Ectodermal cell (in vitro differentiated cells): ENCODE results near the gene SH3BP5. TPM values are rescaled to one million over a fixed set of nuclear protein-coding genes. Genes with fewer than 3 reads are reported as not detected.
A peak's percentile ranks its signal among the peaks of the same experiment; 100 is the strongest.
"Not testable (repeated sequence)": the region's sequence is repeated elsewhere in the genome, so short reads cannot be mapped to it uniquely, and the experiment has no call there.

Source experiments
- H3K27ac ChIP-seq: 2 replicates; pipeline ENCODE4 v1.7.0; 2013; ENCODE audit warnings: mild to moderate bottlenecking, low read depth, low read length; ENCODE audit not compliant: insufficient read depth, poor library complexity, severe bottlenecking
- H3K27me3 ChIP-seq: 2 replicates; pipeline ENCODE4 v1.7.0; 2013; ENCODE audit warnings: mild to moderate bottlenecking, low read length; ENCODE audit not compliant: insufficient read depth, control insufficient read depth, poor library complexity, severe bottlenecking
- H3K36me3 ChIP-seq: one replicate; pipeline ENCODE4 v1.7.0; 2013; ENCODE audit warnings: low read length; ENCODE audit not compliant: control insufficient read depth, insufficient read depth
- H3K4me1 ChIP-seq: one replicate; pipeline ENCODE4 v1.7.0; 2013; ENCODE audit warnings: low read length; ENCODE audit not compliant: control insufficient read depth, insufficient read depth
- H3K4me3 ChIP-seq: 2 replicates; pipeline ENCODE4 v1.7.0; 2013; ENCODE audit warnings: low read depth, low read length, control low read depth; ENCODE audit not compliant: insufficient read depth
- H3K9me3 ChIP-seq: 2 replicates; pipeline ENCODE4 v1.7.0; 2013; ENCODE audit warnings: mild to moderate bottlenecking, low read length, moderate library complexity; ENCODE audit not compliant: control insufficient read depth
- WGBS, 2 experiments: methylation state at CpG; one replicate each; pipeline ENCODE4 v1.1.7; 2013; ENCODE audit warnings: missing lambda C conversion rate in 2 of 2; 5-methylcytosine and 5-hydroxymethylcytosine counted together
- polyA plus RNA-seq, 4 experiments: library from polyadenylated mRNA; stranded (reverse); fragments of 50-300 nt; gene quantifications; one replicate each; pipeline ENCODE4 v1.2.3, GENCODE V29; 2013

Gene SH3BP5
- polyA plus RNA-seq (2013, experiment 1 of 4), result 15.5 TPM
- 16.2 TPM for polyA plus RNA-seq (2013, experiment 2 of 4)
- polyA plus RNA-seq (2013, experiment 3 of 4), result 10.4 TPM
- polyA plus RNA-seq (2013, experiment 4 of 4), result 14.6 TPM

DNA sequence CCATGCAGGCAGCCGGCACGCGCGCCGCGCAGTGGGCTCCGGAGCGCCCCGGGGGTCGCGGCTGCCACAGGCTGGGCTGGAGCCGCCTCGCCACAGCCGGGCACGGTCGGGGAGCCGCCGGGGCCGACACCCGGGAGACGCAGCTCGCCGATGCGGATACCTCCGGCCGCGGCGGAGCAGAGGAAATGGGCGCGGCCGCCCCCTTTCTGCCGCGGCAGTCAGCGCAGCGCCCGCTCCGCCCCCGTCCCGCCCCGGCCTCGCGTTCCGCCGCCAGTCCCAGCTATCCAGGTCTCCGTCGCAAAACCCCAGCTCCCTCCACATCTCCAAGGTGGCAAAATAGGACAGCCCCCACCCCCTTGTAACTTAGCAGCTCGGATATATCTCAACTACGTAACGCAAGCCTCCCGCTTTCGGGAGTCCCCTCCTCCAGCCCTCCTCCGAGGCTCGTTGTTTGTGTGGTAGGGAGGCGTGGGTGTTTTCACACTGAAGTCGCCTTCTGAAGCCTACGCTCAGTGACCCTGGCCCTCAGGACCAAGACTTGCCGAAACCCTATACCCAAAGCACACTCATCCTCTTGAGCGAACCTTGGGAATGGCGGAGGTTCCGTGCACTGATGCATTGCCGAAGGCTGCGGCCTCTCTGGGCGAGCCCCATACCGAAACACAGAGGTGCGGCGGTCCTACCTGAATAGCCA, at the start of gene SH3BP5:
SH3BP5 (minus strand) TSS at position 182 of the 694 bp plus-strand sequence; CDS start at position 4, 178 bp downstream.
- Histone ChIP-seq H3K4me1 (peaks cover 18% of the 10 kb centered on the region), H3K9me3 (no peaks in the 10 kb centered on the region), H3K27me3 (peaks cover 29% of the 10 kb centered on the region), H3K27ac (no peak within 1 kb of the TSS), H3K36me3 (no peaks in the 10 kb centered on the region), H3K4me3 (peak within 1 kb of the TSS; percentile 74)
- WGBS, 2 experiments, result 7 to 8% methylated on average over 62 to 66 of the region's 66 CpGs

DNA sequence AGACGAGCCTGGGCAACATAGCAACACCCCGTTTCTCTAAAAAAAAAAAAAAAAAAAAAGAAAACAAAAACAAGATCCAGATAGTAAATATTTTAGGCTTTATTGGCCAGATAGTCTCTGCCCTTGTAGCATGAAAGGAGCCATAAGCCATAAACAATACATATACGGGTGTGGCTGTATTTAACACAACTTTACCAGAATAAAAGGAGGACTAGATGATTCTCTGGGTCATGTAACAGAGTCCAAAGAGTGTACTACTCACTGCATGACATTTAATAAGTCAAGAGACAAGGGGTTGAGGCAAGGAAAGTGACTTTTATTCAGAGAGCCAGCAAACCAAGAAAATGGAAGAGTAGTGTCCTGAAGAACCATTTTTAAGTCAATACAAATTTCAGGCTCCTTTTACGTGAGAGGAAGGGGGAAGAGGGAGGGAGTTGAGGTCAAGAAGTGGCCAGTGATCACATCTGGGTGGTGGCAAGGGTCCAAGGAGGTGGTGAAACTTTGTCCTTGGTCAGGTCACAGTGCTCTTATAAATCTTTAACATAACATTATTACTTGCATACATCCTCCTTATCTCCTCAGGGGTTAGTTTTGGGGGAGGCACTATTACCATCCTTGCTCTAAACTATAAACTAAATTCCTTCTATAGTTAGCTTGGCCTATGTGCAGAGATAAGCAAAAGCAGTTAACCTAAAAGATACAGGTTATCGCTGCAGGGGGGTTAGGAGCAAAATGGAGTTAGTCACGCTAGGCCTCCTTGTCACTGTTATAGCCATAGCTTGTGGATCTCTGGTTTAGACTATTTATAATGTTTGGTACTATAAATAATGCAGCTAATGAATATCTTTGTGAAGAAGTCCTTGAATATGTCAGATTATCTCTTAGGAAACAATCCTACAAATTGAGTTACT, 48.8 kb upstream of the SH3BP5 start:
- Histone ChIP-seq H3K27ac (no peak overlapping the region), H3K9me3 (no peaks in the 10 kb centered on the region), H3K4me3 (no peak overlapping the region), H3K36me3 (no peaks in the 10 kb centered on the region), H3K4me1 (no peaks in the 10 kb centered on the region), H3K27me3 (no peaks in the 10 kb centered on the region)
- 78 to 87% methylated on average over 5 to 6 of the region's 6 CpGs for WGBS, 2 experiments

DNA sequence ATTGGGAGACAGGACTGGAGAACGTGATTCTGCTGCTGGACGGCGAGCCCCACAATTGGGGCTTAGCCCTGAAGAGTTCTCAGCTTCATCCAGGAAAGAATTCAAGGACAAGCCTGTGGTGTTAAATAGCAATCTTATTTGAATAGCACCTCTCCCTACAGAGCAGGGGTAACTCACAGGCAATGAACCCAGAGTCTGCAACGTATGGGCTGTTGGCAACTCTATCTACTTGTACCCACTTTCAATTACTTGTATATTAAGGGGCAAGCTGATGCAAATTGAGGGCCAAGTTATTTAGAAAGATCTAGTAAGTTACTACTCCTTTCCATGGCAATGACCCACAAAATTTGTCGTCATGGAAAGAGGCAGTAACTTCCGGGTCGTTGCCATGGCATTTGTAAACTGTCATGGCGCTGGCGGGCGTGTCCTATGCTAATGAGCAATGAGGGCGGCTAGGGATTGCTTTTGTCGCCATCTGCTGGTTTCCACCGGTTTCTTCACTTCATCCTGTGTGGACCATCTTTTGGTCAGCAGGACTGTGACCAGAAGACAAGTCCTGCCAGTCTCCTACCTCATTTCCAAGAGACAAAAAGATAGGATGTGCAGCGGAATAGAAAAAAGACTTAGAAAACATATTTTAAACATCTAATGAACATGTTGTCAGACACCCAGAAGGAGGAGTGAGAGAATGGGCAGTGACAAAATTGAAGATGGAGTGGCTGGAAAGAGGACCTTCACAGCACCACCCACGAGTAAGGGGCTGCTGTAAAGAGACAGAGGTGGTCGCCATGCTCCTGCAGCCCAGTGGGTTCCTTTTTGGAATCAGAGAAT, 45.8 kb upstream of the SH3BP5 start:
- Histone ChIP-seq H3K4me3 (no peak overlapping the region), H3K27me3 (no peaks in the 10 kb centered on the region), H3K36me3 (no peaks in the 10 kb centered on the region), H3K4me1 (no peaks in the 10 kb centered on the region), H3K9me3 (no peaks in the 10 kb centered on the region), H3K27ac (no peak overlapping the region)
- 32 to 33% methylated on average over 15 to 16 of the region's 16 CpGs for WGBS, 2 experiments

DNA sequence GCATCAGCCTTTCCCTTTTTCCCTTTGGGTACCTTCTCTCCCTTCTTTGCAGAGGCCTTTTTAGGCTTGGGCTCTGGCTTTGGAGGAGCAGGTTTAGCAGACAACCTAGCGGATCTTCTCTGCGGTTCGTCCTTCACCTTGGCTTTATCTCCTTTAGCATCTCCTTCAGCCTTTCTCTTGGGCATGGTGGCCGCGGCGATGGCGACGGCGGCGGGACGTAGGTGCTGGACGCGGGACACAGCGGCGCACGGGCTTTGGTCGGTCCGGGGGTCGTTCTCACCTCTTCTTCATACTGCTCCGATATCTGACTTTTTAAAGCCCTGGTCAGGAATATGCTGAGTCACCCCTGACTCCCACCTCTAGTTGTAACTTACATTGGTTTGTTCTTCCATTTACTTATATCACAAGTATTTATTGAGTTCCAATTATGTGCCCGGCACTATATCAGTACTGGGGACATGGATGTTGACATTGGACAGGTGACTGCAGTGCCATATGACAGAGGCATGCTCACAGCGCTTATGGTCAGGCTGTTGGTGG, 43.1 kb upstream of the SH3BP5 start:
- Histone ChIP-seq H3K27me3 (no peaks in the 10 kb centered on the region), H3K4me3 (no peak overlapping the region), H3K9me3 (no peaks in the 10 kb centered on the region), H3K27ac (no peak overlapping the region), H3K36me3 (no peaks in the 10 kb centered on the region), H3K4me1 (no peaks in the 10 kb centered on the region)
- 92% methylated on average over 22 of the region's 22 CpGs for WGBS, 2 experiments

GRCh38 chr3:15372918-15373317, 40.5 kb upstream of the SH3BP5 start:
- no peak overlapping the region for H3K27ac ChIP-seq
- H3K4me3 ChIP-seq, result no peak overlapping the region
- H3K9me3 ChIP-seq, result no peaks in the 10 kb centered on the region
- no peaks in the 10 kb centered on the region for H3K27me3 ChIP-seq
- WGBS, 2 experiments, result 92 to 93% methylated on average over 4 of the region's 4 CpGs
- H3K36me3 ChIP-seq, result no peaks in the 10 kb centered on the region
- H3K4me1 ChIP-seq, result no peaks in the 10 kb centered on the region

GRCh38 chr3:15368561-15369135, 36.3 kb upstream of the SH3BP5 start:
- H3K36me3 ChIP-seq, result no peaks in the 10 kb centered on the region
- WGBS, 2 experiments, result 90% methylated on average over 6 of the region's 6 CpGs
- H3K9me3 ChIP-seq, result no peaks in the 10 kb centered on the region
- no peaks in the 10 kb centered on the region for H3K4me1 ChIP-seq
- H3K4me3 ChIP-seq, result no peak overlapping the region
- no peaks in the 10 kb centered on the region for H3K27me3 ChIP-seq
- no peak overlapping the region for H3K27ac ChIP-seq

DNA sequence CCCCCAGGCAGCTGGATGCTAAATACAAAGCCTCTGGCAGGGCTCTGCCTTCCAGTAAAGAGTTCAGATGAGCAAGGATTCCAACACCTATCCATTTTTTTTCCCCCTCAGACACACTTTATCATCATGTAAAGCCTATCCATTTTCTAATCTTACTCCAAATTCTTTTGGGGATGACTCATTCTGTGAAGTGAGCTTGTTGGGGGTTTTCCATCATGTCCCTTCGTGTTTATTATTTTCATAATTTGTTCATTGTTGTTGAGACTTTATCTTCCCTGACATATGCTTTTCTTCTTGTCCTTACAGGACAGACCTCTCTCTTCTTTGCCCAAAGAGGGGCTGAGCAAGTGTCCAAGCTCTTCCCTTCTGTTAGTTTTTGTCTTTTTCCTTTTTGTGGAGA, 34.7 kb upstream of the SH3BP5 start:
- Histone ChIP-seq H3K4me3 (no peak overlapping the region), H3K27me3 (no peaks in the 10 kb centered on the region), H3K36me3 (no peaks in the 10 kb centered on the region), H3K9me3 (no peaks in the 10 kb centered on the region), H3K27ac (no peak overlapping the region), H3K4me1 (no peaks in the 10 kb centered on the region)
- 100% methylated on average over 1 of the region's 1 CpG; no CpG with 5 or more reads in 1 of the 2 experiments for WGBS, 2 experiments

DNA sequence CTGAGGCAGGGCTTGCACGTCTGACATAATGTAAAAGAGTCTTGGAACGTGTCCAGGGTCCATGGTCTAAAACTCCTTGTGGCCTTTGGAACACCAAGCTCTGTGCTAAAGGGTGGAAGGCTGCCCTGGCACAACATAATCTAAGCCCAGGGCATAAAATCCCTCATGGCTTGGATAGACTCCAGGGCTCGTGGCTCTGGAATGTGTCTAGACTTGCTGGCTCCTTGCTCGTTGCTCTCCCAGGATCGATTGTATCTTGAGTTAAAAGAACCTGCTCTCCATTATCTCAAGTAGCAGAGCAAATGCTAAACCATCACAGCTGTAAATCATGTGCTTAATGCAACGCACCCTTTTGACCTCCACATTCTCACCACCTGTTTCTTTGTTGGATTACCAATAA, 31.7 kb upstream of the SH3BP5 start:
- H3K27me3 ChIP-seq, H3K4me1 ChIP-seq: not testable (repeated sequence)
- 85 to 87% methylated on average over 6 of the region's 6 CpGs for WGBS, 2 experiments

DNA sequence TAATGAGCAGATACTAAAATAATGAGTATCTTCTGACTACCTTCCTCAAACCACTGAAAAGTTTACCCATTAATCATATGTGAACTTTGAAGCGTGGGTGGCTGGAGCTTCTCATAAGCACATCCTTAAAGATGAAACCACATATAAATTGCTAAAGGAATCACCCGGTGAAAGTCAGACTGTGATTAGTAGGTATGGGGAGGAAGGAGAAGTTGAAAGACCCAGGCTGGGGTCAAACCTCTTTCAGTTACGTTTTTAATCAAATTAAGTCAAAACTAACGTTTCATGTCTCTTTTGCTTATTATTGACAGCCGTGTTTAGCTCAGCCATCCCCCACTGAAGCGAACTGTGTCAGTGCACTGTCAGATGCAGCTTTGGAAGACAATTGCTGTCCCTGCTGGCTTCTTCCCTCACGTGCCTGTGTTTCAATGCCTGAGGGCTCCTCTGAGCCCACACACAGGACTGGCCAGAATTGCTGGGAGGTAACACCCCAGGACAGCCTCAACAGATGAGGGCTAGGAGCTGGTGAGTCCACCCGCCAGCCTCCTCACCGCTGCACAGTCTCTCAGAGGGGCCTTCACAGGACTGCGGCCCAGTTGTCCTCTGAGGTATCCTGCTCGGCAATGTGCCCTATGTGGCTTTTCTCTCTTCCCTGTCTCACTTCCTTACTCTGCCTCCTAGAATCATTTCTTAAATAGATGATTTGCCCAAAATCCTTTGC, 29.3 kb upstream of the SH3BP5 start:
- no peaks in the 10 kb centered on the region for H3K27me3 ChIP-seq
- 36 to 52% methylated on average over 10 to 11 of the region's 11 CpGs for WGBS, 2 experiments
- H3K4me3 ChIP-seq, result no peak overlapping the region
- no peak overlapping the region for H3K27ac ChIP-seq
- no peaks in the 10 kb centered on the region for H3K36me3 ChIP-seq
- peaks cover 8% of the 10 kb centered on the region for H3K4me1 ChIP-seq
- H3K9me3 ChIP-seq, result no peaks in the 10 kb centered on the region

More for the DNA sequence above, 31.7 kb upstream of the SH3BP5 start:
- not testable (repeated sequence) for H3K9me3 ChIP-seq, H3K27ac ChIP-seq, H3K36me3 ChIP-seq, H3K4me3 ChIP-seq
